ENCODE results near the gene DZIP1L.

Gene DZIP1L

DNA sequence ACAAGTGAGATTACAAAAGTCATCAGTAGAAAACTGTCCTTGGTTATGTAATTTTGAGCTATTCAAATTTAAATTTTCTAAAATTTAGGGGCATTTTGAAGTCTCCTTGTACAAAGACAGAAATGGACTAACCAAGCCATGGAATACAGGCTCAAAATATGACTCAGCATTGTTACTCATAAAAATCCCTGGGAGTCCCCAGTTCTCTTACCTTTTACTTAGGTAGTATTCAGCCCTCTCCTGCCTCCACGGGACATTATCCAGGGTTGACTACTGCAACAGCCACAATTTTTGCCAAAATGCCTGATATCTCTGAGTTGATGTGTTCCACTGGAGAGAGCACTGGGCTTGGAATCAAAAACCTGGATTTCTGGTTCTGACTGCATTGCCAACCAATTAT, 80.5 kb downstream of the DZIP1L start:
- DNase-seq (ENCODE audit: low spot score) = no peak

GRCh38 chr3:138033202-138033691, 82.2 kb downstream of the DZIP1L start:
- no peak for DNase-seq (ENCODE audit: low spot score)

DNA sequence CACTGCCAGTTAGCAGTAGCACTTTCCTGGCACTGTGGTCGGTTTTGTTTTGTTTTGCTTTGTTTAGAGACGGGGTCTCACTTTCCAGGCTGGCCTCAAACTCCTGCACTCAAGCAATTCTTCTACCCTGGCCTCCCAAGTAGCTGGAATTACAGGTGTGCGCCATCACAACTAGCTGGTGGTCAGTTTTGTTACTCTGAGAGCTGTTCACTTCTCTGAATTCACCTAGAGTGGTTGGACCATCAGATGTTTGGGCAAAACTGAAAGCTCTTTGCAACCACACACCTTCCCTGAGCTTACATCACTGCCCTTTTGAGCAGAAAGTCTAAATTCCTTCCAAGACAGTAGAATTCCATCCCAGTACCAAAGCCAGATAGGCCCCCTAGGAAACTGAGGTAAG, 82.8 kb downstream of the DZIP1L start:
- no peak for DNase-seq (ENCODE audit: low spot score)

- no peak for DNase-seq (ENCODE audit: low spot score)
These were observed 83.9 kb downstream of the DZIP1L start for GRCh38 chr3:138031536-138031935.

- DNase-seq (ENCODE audit: low spot score) = no peak
These were observed 84.6 kb downstream of the DZIP1L start for GRCh38 chr3:138030734-138031280.

DNA sequence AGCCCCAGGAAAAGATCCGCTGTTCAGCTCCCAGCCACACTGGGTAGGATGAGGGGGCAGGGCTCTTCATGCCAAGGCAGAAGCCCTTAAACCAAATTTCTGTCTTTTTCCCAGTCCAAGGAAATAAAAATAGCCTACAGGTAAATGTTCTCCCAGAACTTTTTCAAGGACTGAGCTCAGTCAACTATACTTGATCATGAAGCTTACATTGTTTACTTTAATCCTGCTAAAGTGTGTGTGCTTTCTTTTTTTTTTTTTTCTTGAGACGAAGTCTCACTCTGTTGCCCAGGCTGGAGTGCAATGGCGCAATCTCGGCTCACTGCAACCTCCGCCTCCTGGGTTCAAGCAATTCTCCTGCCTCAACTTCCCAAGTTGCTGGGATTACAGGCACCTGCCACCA, 87.6 kb downstream of the DZIP1L start:
- DNase-seq (ENCODE audit: low spot score) = no peak

GRCh38 chr3:138025553-138025952, 89.9 kb downstream of the DZIP1L start:
- no peak for DNase-seq (ENCODE audit: low spot score)

GRCh38 chr3:138023754-138024153, 91.7 kb downstream of the DZIP1L start:
- DNase-seq (ENCODE audit: low spot score) = no peak

DNA sequence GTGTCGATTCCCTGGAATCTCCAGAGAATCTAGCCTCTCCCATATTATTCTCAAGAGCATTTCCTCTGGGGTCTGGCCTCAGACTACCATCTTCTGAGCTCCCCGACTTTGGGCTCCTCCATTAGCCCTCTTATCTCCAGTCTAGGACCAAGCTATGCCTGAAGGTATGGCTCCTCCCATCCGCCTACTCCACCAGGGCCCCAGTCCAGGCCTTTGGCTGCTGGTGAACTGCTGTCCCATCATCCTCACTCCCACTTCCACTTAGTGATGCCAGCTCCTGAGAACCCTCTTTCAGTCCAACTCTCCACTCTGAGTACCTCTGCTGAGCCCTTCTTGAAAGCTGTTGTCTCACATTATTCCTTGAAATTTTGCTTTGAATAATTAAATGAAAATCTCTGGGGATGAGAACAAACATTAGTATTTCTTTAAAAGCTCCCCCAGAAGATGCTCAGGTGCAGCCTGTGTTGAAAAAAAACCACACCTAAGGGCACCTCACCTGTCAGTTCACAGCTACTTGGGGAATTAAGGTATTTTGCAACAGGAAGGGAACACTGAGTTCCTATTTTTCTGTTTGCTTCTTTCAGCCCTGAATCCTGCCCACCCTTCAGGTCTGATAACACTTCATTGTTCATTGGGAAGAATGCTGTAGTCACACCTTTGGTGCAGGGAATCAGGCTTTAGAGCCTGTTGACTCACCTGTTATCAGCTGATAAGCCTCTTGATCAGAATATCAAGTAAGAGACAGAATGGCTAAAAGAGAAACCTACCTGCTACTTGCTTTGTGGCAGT, 95.9 kb downstream of the DZIP1L start:
- DNase-seq (ENCODE audit: low spot score) = no peak

- DNase-seq (ENCODE audit: low spot score) = no peak
These were observed 99.3 kb downstream of the DZIP1L start for GRCh38 chr3:138016065-138016464.

DNA sequence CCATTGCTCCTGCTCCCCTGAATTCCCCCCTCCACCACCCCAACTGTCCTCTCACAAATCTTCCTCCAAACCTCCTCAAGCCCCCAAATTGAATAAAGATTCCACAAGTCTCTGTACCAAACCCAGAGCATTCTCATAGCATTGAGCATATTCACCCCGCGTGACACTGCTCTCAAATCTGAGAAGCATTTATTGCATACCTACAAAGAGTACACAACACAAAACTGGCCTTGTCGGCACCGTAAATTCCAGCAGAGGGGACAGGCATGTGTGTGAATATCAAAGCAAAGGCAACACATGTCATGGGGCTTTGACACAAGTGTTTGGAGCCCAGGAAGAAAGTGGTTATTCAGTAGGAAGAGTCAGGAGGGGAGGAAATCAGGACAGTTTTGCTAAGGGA, 102.9 kb downstream of the DZIP1L start:
- DNase-seq (ENCODE audit: low spot score) = no peak
